ENCODE measurements around the gene ZDHHC11B.

Gene ZDHHC11B

DNA sequence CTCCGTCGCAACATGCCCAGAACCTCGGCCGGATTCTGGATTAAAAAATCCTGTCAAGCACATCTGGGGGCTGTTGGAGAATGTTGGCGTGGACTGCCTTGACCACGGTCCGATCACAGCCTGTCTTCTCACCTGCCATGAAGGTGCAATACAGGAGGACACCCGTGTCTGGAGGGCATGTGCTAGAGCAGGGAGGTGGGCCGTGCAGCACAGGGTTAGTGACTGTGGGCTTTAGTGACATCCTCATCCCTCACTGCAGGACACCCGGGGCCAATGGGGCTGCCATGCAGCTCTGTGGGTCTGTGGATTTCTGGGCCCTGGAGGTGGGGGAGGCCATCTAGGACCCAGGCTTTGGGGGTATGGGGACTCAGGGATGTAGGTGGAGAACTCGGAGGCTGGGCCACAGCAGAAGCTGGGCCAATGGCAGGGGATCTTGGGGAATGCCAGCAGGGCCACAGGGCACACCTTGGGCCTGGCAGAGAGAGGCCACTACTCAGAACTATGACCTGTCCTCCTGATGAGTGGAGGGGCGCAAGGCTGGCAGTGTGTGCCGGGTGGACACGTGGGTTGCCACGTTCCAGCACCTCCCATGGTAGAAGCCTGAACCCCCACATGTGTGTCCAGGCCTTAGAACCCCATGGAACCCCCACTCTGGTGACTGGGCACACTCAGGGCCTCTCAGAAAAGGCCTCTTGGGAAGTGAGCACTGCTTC lies 23.3 kb downstream of the ZDHHC11B start:
- WGBS, result 79% methylated on average over 15 of the region's 15 CpGs
- no peaks in the 10 kb centered on the region for H3K79me1 ChIP-seq (replicated peaks; ENCODE audit: low read length, poor library complexity, severe bottlenecking)

GRCh38 chr5:760363-761058 lies 24.0 kb downstream of the ZDHHC11B start:
- no peak overlapping the region for H4K8ac ChIP-seq (ENCODE audit: low read length)

More for the DNA sequence above, 23.3 kb downstream of the ZDHHC11B start:
- no peak overlapping the region for H3K14ac ChIP-seq (ENCODE audit: low read length in 2 of 2)
- H3K4ac ChIP-seq (ENCODE audit: low read depth in 1 of 2, low read length in 2 of 2), result no peak overlapping the region
- H4K8ac ChIP-seq (ENCODE audit: low read length), result no peak overlapping the region
- no peaks in the 10 kb centered on the region for H3K9me3 ChIP-seq (ENCODE audit: control insufficient read depth, low read length)
- H3K4me3 ChIP-seq (ENCODE audit: insufficient read depth in 1 of 2, low read depth in 1 of 2, low read length in 2 of 2), result no peak overlapping the region
- H3K27ac ChIP-seq (ENCODE audit: low read length, poor library complexity, severe bottlenecking), result no peak overlapping the region
- no peak overlapping the region for H2BK5ac ChIP-seq (ENCODE audit: low read depth, low read length, poor library complexity, severe bottlenecking)
- peaks cover 0 to 29% of the 10 kb centered on the region in 2 experiments for H3K27me3 ChIP-seq (ENCODE audit: control insufficient read depth in 1 of 2, insufficient read depth in 1 of 2, low read length in 2 of 2)
- H3K36me3 ChIP-seq (ENCODE audit: control insufficient read depth in 1 of 2, insufficient read depth in 2 of 2, low read depth in 1 of 2, low read length in 2 of 2), result peaks cover 0 to 3% of the 10 kb centered on the region in 2 experiments
- H2AK5ac ChIP-seq (ENCODE audit: low read length, severe bottlenecking), result no peak overlapping the region
- no peak overlapping the region for H2BK15ac ChIP-seq (ENCODE audit: low read depth, poor library complexity, severe bottlenecking)
- H2BK120ac ChIP-seq (ENCODE audit: low read depth, low read length), result no peak overlapping the region
- H2AFZ ChIP-seq (ENCODE audit: low read depth, low read length), result no peak overlapping the region
- no peak overlapping the region for H2BK12ac ChIP-seq (ENCODE audit: low read length in 2 of 2)
- H4K91ac ChIP-seq (ENCODE audit: low read length), result no peak overlapping the region
- no peak for DNase-seq
- no peak overlapping the region for H3K23ac ChIP-seq (ENCODE audit: low read length in 2 of 2)
- H3K18ac ChIP-seq (ENCODE audit: low read depth in 1 of 2, low read length in 2 of 2), result no peak overlapping the region
- H3K9ac ChIP-seq (ENCODE audit: low read length), result no peak overlapping the region
- peaks cover 2% of the 10 kb centered on the region for H3K4me1 ChIP-seq (ENCODE audit: control insufficient read depth, insufficient read depth, low read depth, low read length)
- no peak overlapping the region for H3K4me2 ChIP-seq (ENCODE audit: low read length, poor library complexity, severe bottlenecking)

GRCh38 chr5:759781-760362 lies 24.7 kb downstream of the ZDHHC11B start:
- no peak overlapping the region for H3K9ac ChIP-seq (ENCODE audit: low read length)
- H4K8ac ChIP-seq (ENCODE audit: low read length), result no peak overlapping the region
- H3K14ac ChIP-seq (ENCODE audit: low read length in 2 of 2), result no peak overlapping the region
- DNase-seq, result no peak
- no peak overlapping the region for H3K4ac ChIP-seq (ENCODE audit: low read depth in 1 of 2, low read length in 2 of 2)
- H2BK5ac ChIP-seq (ENCODE audit: low read depth, low read length, poor library complexity, severe bottlenecking), result no peak overlapping the region
- no peak overlapping the region for H3K4me2 ChIP-seq (ENCODE audit: low read length, poor library complexity, severe bottlenecking)
- peaks cover 2% of the 10 kb centered on the region for H3K4me1 ChIP-seq (ENCODE audit: control insufficient read depth, insufficient read depth, low read depth, low read length)
- peaks cover 0 to 3% of the 10 kb centered on the region in 2 experiments for H3K36me3 ChIP-seq (ENCODE audit: control insufficient read depth in 1 of 2, insufficient read depth in 2 of 2, low read depth in 1 of 2, low read length in 2 of 2)
- H2AK5ac ChIP-seq (ENCODE audit: low read length, severe bottlenecking), result no peak overlapping the region
- no peak overlapping the region for H2BK120ac ChIP-seq (ENCODE audit: low read depth, low read length)
- 91% methylated on average over 22 of the region's 22 CpGs for WGBS
- no peaks in the 10 kb centered on the region for H3K79me1 ChIP-seq (replicated peaks; ENCODE audit: low read length, poor library complexity, severe bottlenecking)
- H4K91ac ChIP-seq (ENCODE audit: low read length), result no peak overlapping the region
- peaks cover 0 to 29% of the 10 kb centered on the region in 2 experiments for H3K27me3 ChIP-seq (ENCODE audit: control insufficient read depth in 1 of 2, insufficient read depth in 1 of 2, low read length in 2 of 2)
- no peak overlapping the region for H2AFZ ChIP-seq (ENCODE audit: low read depth, low read length)
- no peak overlapping the region for H3K27ac ChIP-seq (ENCODE audit: low read length, poor library complexity, severe bottlenecking)
- no peak overlapping the region for H3K18ac ChIP-seq (ENCODE audit: low read depth in 1 of 2, low read length in 2 of 2)
- no peak overlapping the region for H3K23ac ChIP-seq (ENCODE audit: low read length in 2 of 2)
- H2BK15ac ChIP-seq (ENCODE audit: low read depth, poor library complexity, severe bottlenecking), result no peak overlapping the region
- H3K9me3 ChIP-seq (ENCODE audit: control insufficient read depth, low read length), result no peaks in the 10 kb centered on the region
- H2BK12ac ChIP-seq (ENCODE audit: low read length in 2 of 2), result no peak overlapping the region
- H3K4me3 ChIP-seq (ENCODE audit: insufficient read depth in 1 of 2, low read depth in 1 of 2, low read length in 2 of 2), result no peak overlapping the region

More at GRCh38 chr5:760363-761058, 24.0 kb downstream of the ZDHHC11B start:
- H3K9ac ChIP-seq (ENCODE audit: low read length), result no peak overlapping the region
- H3K27me3 ChIP-seq (ENCODE audit: control insufficient read depth in 1 of 2, insufficient read depth in 1 of 2, low read length in 2 of 2), result peaks cover 0 to 29% of the 10 kb centered on the region in 2 experiments
- no peak overlapping the region for H3K18ac ChIP-seq (ENCODE audit: low read depth in 1 of 2, low read length in 2 of 2)
- DNase-seq, result no peak
- H2AFZ ChIP-seq (ENCODE audit: low read depth, low read length), result no peak overlapping the region
- 88% methylated on average over 24 of the region's 24 CpGs for WGBS
- no peak overlapping the region for H3K14ac ChIP-seq (ENCODE audit: low read length in 2 of 2)
- no peak overlapping the region for H3K27ac ChIP-seq (ENCODE audit: low read length, poor library complexity, severe bottlenecking)
- H2BK120ac ChIP-seq (ENCODE audit: low read depth, low read length), result no peak overlapping the region
- H3K4me2 ChIP-seq (ENCODE audit: low read length, poor library complexity, severe bottlenecking), result no peak overlapping the region
- no peak overlapping the region for H2BK12ac ChIP-seq (ENCODE audit: low read length in 2 of 2)
- H3K9me3 ChIP-seq (ENCODE audit: control insufficient read depth, low read length), result no peaks in the 10 kb centered on the region
- H3K23ac ChIP-seq (ENCODE audit: low read length in 2 of 2), result no peak overlapping the region
- H3K4me3 ChIP-seq (ENCODE audit: insufficient read depth in 1 of 2, low read depth in 1 of 2, low read length in 2 of 2), result no peak overlapping the region
- no peak overlapping the region for H2AK5ac ChIP-seq (ENCODE audit: low read length, severe bottlenecking)
- peaks cover 2% of the 10 kb centered on the region for H3K4me1 ChIP-seq (ENCODE audit: control insufficient read depth, insufficient read depth, low read depth, low read length)
- H3K4ac ChIP-seq (ENCODE audit: low read depth in 1 of 2, low read length in 2 of 2), result no peak overlapping the region
- no peak overlapping the region for H2BK15ac ChIP-seq (ENCODE audit: low read depth, poor library complexity, severe bottlenecking)
- H3K79me1 ChIP-seq (replicated peaks; ENCODE audit: low read length, poor library complexity, severe bottlenecking), result no peaks in the 10 kb centered on the region
- H2BK5ac ChIP-seq (ENCODE audit: low read depth, low read length, poor library complexity, severe bottlenecking), result no peak overlapping the region
- peak overlapping the region; percentile 40 for H4K91ac ChIP-seq (ENCODE audit: low read length)
- peaks cover 0 to 3% of the 10 kb centered on the region in 2 experiments for H3K36me3 ChIP-seq (ENCODE audit: control insufficient read depth in 1 of 2, insufficient read depth in 2 of 2, low read depth in 1 of 2, low read length in 2 of 2)

GRCh38 chr5:759111-759751 lies 25.3 kb downstream of the ZDHHC11B start:
- 73% methylated on average over 33 of the region's 33 CpGs for WGBS
- peaks cover 0 to 29% of the 10 kb centered on the region in 2 experiments for H3K27me3 ChIP-seq (ENCODE audit: control insufficient read depth in 1 of 2, insufficient read depth in 1 of 2, low read length in 2 of 2)
- H3K4ac ChIP-seq (ENCODE audit: low read depth in 1 of 2, low read length in 2 of 2), result no peak overlapping the region
- H4K91ac ChIP-seq (ENCODE audit: low read length), result no peak overlapping the region
- H2AFZ ChIP-seq (ENCODE audit: low read depth, low read length), result no peak overlapping the region
- H2BK12ac ChIP-seq (ENCODE audit: low read length in 2 of 2), result no peak overlapping the region
- H3K9me3 ChIP-seq (ENCODE audit: control insufficient read depth, low read length), result no peaks in the 10 kb centered on the region
- H4K8ac ChIP-seq (ENCODE audit: low read length), result no peak overlapping the region
- H2BK5ac ChIP-seq (ENCODE audit: low read depth, low read length, poor library complexity, severe bottlenecking), result no peak overlapping the region
- H2BK15ac ChIP-seq (ENCODE audit: low read depth, poor library complexity, severe bottlenecking), result no peak overlapping the region
- H3K4me1 ChIP-seq (ENCODE audit: control insufficient read depth, insufficient read depth, low read depth, low read length), result peaks cover 2% of the 10 kb centered on the region
- no peak overlapping the region for H3K27ac ChIP-seq (ENCODE audit: low read length, poor library complexity, severe bottlenecking)
- H3K36me3 ChIP-seq (ENCODE audit: control insufficient read depth in 1 of 2, insufficient read depth in 2 of 2, low read depth in 1 of 2, low read length in 2 of 2), result peaks cover 0 to 3% of the 10 kb centered on the region in 2 experiments
- H3K4me3 ChIP-seq (ENCODE audit: insufficient read depth in 1 of 2, low read depth in 1 of 2, low read length in 2 of 2), result no peak overlapping the region
- no peak overlapping the region for H3K18ac ChIP-seq (ENCODE audit: low read depth in 1 of 2, low read length in 2 of 2)
- no peaks in the 10 kb centered on the region for H3K79me1 ChIP-seq (replicated peaks; ENCODE audit: low read length, poor library complexity, severe bottlenecking)
- no peak overlapping the region for H3K23ac ChIP-seq (ENCODE audit: low read length in 2 of 2)
- H3K9ac ChIP-seq (ENCODE audit: low read length), result peak overlapping the region; percentile 65
- no peak overlapping the region for H2AK5ac ChIP-seq (ENCODE audit: low read length, severe bottlenecking)
- no peak overlapping the region for H3K4me2 ChIP-seq (ENCODE audit: low read length, poor library complexity, severe bottlenecking)
- no peak overlapping the region for H2BK120ac ChIP-seq (ENCODE audit: low read depth, low read length)
- H3K14ac ChIP-seq (ENCODE audit: low read length in 2 of 2), result no peak overlapping the region
- peak; percentile 75 for DNase-seq

Measured in mesenchymal stem cell (in vitro differentiated cells and primary cell).